ENCODE measurements around the gene FRMD1.

- TF ChIP-seq ATF3 (IDR thresholded peaks at IDR 0.05), result no peak
- no peak for TF ChIP-seq CTCF (IDR thresholded peaks at IDR 0.05 in 2 of 3, conservative IDR thresholded peaks at IDR 0.05 in 1 of 3; ENCODE audit: borderline replicate concordance in 1 of 3, insufficient read depth in 1 of 3, low read depth in 2 of 3, low read length in 2 of 3)
- TF ChIP-seq REST (IDR thresholded peaks at IDR 0.05; ENCODE audit: low read depth), result no peak
- TF ChIP-seq POLR2A (IDR thresholded peaks at IDR 0.05; ENCODE audit: borderline replicate concordance, extremely low read depth, insufficient read depth, insufficient read length), result no peak
- no peak for TF ChIP-seq CBX3 (IDR thresholded peaks at IDR 0.05; ENCODE audit: low read depth)
- TF ChIP-seq EZH2 (IDR thresholded peaks at IDR 0.05), result no peak
- TF ChIP-seq TCF7L2 (IDR thresholded peaks at IDR 0.05; ENCODE audit: borderline replicate concordance, extremely low read depth, insufficient read depth, insufficient read length), result no peak
- no peak for TF ChIP-seq MAX (IDR thresholded peaks at IDR 0.05)
Measured at GRCh38 chr6:168096271-168096764, 17.3 kb upstream of the FRMD1 start.

Measured in HCT116 (cell line).